Type B pancreatic cell (in vitro differentiated cells): ENCODE data around the gene SPIRE1. TPM values are rescaled to one million over a fixed set of nuclear protein-coding genes. Genes with fewer than 3 reads are reported as not detected.
A peak's percentile ranks its signal among the peaks of the same experiment; 100 is the strongest.
"Not testable (repeated sequence)": the region's sequence is repeated elsewhere in the genome, so short reads cannot be mapped to it uniquely, and the experiment has no call there.

Experiments
- DNase-seq: peaks from one replicate; pipeline ENCODE4 v3.0.0; 2021; ENCODE audit warnings: mixed read lengths; ENCODE audit not compliant: unreplicated experiment; ENCODE audit errors: extremely low spot score
- H3K27ac Mint-ChIP-seq: 2 replicates; pipeline ENCODE4 v1.8.0; 2021; ENCODE audit warnings: mild to moderate bottlenecking, mixed read lengths
- H3K27me3 Mint-ChIP-seq: 2 replicates; pipeline ENCODE4 v1.8.0; 2021; ENCODE audit warnings: mixed read lengths
- H3K36me3 Mint-ChIP-seq: 2 replicates; pipeline ENCODE4 v1.8.0; 2021; ENCODE audit warnings: mixed read lengths
- H3K4me1 Mint-ChIP-seq: one replicate; pipeline ENCODE4 v1.8.0; 2021; ENCODE audit warnings: mixed read lengths; ENCODE audit not compliant: unreplicated experiment
- H3K4me3 Mint-ChIP-seq: 2 replicates; pipeline ENCODE4 v1.8.0; 2021; ENCODE audit warnings: mild to moderate bottlenecking, mixed read lengths
- H3K9me3 Mint-ChIP-seq: 2 replicates; pipeline ENCODE4 v1.8.0; 2021; ENCODE audit warnings: mixed read lengths
- CTCF ChIP-seq: fragments of 200-600 bp; sonication (generic); conservative IDR thresholded peaks from 2 replicates; pipeline ENCODE4 v1.5.0; 2021; ENCODE audit warnings: antibody characterized with exemption, mild to moderate bottlenecking
- total RNA-seq: library from RNA; stranded (reverse); gene quantifications from 2 replicates; pipeline ENCODE4 v1.2.1, GENCODE V29; 2021; ENCODE audit warnings: low replicate concordance

SPIRE1 gene
- total RNA-seq, 1 donor from 2014 or later = 25.2 TPM

DNA sequence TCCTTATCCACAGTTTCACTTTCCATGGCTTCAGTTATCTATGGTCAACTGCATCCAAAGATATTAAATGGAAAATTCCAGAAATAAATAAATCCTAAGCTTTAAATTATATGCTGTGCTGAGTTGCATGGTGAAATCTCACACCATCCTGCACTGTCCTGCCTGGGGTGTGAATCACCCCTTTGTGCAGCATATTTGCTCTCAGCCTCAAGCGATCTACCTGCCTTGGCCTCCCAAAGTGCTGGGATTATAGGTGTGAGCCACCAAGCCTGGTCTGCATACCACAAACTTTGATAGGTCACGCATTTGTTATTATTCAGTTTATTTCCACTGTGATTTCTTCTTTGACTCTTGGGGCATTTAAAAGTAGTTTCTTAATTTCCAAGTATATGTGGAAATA lies 117.2 kb downstream of the SPIRE1 start:
- DNase-seq = no peak
- Mint-ChIP-seq H3K9me3 (peaks cover 5% of the 10 kb centered on the region), H3K4me1 (no peaks in the 10 kb centered on the region), H3K36me3 (peaks cover 11% of the 10 kb centered on the region), H3K4me3 (no peak overlapping the region), H3K27ac (no peak overlapping the region), H3K27me3 (no peaks in the 10 kb centered on the region)
- no peak for TF ChIP-seq CTCF

- peaks cover 14% of the 10 kb centered on the region for H3K36me3 Mint-ChIP-seq
- not testable (repeated sequence) for H3K9me3 Mint-ChIP-seq, H3K4me1 Mint-ChIP-seq, H3K4me3 Mint-ChIP-seq, H3K27ac Mint-ChIP-seq, DNase-seq, H3K27me3 Mint-ChIP-seq
Observed at GRCh38 chr18:12539158-12539557, 118.7 kb downstream of the SPIRE1 start.

- peaks cover 14% of the 10 kb centered on the region for H3K36me3 Mint-ChIP-seq
- H3K27me3 Mint-ChIP-seq = no peaks in the 10 kb centered on the region
- no peak for DNase-seq
- H3K4me1 Mint-ChIP-seq = peaks cover 6% of the 10 kb centered on the region
- no peaks in the 10 kb centered on the region for H3K9me3 Mint-ChIP-seq
- H3K27ac Mint-ChIP-seq = no peak overlapping the region
- TF ChIP-seq CTCF = no peak
- no peak overlapping the region for H3K4me3 Mint-ChIP-seq
Observed at GRCh38 chr18:12534820-12535219, 123.1 kb downstream of the SPIRE1 start.

GRCh38 chr18:12532661-12533060 lies 125.2 kb downstream of the SPIRE1 start:
- Mint-ChIP-seq H3K9me3 (no peaks in the 10 kb centered on the region), H3K27ac (no peak overlapping the region), H3K27me3 (no peaks in the 10 kb centered on the region), H3K36me3 (peaks cover 6% of the 10 kb centered on the region), H3K4me1 (peaks cover 6% of the 10 kb centered on the region), H3K4me3 (no peak overlapping the region)
- DNase-seq = no peak
- TF ChIP-seq CTCF = no peak

DNA sequence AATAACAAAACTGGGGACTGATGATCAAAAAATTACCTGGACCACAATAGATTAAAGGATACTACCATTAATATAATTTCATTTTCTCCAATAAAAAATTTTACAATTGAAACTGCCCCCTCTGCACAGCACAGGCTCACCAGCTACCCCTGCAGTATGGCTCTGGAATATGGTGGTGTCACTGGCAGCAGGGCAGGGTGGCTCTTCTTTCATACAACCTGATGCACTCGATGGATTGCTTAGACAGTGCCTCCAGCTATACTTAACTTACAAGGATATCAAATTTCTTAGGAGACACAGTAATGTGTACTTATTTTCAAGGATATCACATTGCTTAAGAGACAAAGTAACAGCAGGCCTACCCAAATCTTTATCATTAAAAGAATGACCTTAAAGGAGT lies 126.2 kb downstream of the SPIRE1 start:
- Mint-ChIP-seq H3K36me3 (peaks cover 10% of the 10 kb centered on the region), H3K27me3 (no peaks in the 10 kb centered on the region), H3K4me3 (no peak overlapping the region), H3K9me3 (no peaks in the 10 kb centered on the region), H3K27ac (no peak overlapping the region), H3K4me1 (peaks cover 6% of the 10 kb centered on the region)
- peak; percentile 27 for TF ChIP-seq CTCF
- DNase-seq = no peak

DNA sequence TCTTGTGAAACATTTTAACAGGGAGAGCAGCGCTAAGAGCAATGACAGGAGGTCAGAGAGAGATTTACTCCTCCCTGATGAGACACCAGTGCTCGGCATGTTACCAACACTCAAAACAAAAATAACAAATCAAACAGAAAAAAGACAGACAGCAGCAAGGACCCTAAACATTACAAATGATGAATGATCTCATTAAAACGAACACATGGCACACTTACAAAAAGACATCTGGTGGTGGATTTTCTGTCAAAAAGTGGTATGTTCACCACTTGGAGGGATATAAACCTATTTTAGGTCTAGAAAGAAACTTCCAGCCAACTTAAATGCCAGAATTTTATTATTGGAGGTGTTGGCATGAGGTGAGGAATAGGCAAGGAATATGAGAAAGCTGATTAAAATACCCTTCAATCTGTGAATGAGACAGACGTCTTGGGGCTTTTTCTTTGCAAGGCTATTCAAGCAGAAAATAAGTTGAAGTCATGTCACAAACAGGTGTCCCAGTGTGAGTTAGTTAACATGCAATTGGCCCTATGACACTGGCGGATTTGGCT lies 137.4 kb downstream of the SPIRE1 start:
- TF ChIP-seq CTCF = no peak
- Mint-ChIP-seq H3K27me3 (no peaks in the 10 kb centered on the region), H3K27ac (no peak overlapping the region), H3K36me3 (no peaks in the 10 kb centered on the region), H3K4me1 (peaks cover 17% of the 10 kb centered on the region), H3K9me3 (no peaks in the 10 kb centered on the region), H3K4me3 (no peak overlapping the region)
- DNase-seq = no peak
